ENCODE data around the gene KLHDC9.

The KLHDC9 gene

GRCh38 chr1:161082996-161083747 is 15.0 kb upstream of the KLHDC9 start:
- Mint-ChIP-seq H3K4me1 (no peaks in the 10 kb centered on the region), H3K9me3 (no peaks in the 10 kb centered on the region), H3K4me3 (no peak overlapping the region), H3K36me3 (no peaks in the 10 kb centered on the region), H3K27me3 (peaks cover 3% of the 10 kb centered on the region), H3K27ac (no peak overlapping the region)
- no peak for DNase-seq (ENCODE audit: low spot score in 2 of 2)
- ATAC-seq (ENCODE audit: low read depth) = no peak

DNA sequence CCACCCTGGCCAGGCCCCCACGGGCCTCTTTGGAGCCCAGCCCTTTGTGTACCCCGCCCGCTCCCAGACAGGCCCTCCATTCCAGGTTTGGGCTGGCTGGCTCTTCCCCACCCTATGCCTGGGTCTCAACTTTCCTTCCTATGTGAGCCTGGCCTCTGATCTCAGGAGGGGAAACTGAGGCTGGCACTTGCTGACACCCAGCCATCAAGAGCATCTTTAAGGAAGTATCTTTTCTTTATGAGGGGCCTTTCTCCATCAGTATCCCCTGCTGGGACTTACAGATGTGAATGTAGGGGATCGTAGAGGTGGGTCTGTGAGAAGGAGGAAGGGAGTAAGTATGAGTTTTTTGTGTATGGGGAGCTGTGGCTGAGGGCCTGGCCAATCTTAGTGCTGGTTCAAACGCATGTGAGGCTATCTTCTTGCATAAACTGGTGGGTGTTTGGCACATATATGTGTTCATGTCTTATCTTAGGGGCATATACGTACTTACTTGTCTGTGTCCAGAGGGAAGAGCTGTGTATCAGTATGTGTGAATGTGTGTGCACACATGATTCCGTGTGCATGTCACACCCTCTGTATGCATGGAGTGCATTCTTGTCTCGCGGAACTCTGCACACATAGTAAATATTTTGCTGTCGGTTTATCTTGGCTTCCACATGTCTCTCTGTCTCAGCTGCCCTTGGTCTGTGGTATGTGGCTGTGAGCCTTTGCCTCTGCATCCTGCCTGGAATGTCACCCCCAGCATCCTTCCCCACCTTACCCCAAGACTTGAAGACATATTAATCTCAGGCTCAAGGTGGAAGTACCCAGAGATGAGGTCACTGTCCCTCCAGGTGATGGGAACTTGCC is 14.2 kb upstream of the KLHDC9 start:
- Mint-ChIP-seq H3K27ac (no peak overlapping the region), H3K4me3 (no peak overlapping the region), H3K27me3 (peaks cover 3% of the 10 kb centered on the region), H3K9me3 (no peaks in the 10 kb centered on the region), H3K4me1 (no peaks in the 10 kb centered on the region), H3K36me3 (no peaks in the 10 kb centered on the region)
- DNase-seq (ENCODE audit: low spot score in 2 of 2) = no peak
- ATAC-seq (ENCODE audit: low read depth) = no peak

- ATAC-seq (ENCODE audit: low read depth) (no peak), DNase-seq (ENCODE audit: low spot score in 2 of 2) (no peak)
- Mint-ChIP-seq H3K27ac (no peak overlapping the region), H3K36me3 (no peaks in the 10 kb centered on the region), H3K4me3 (no peak overlapping the region), H3K27me3 (peaks cover 3% of the 10 kb centered on the region), H3K9me3 (no peaks in the 10 kb centered on the region), H3K4me1 (no peaks in the 10 kb centered on the region)
Observed at GRCh38 chr1:161084597-161084988, 13.6 kb upstream of the KLHDC9 start.

GRCh38 chr1:161085165-161085564 is 13.0 kb upstream of the KLHDC9 start:
- H3K36me3 Mint-ChIP-seq = no peaks in the 10 kb centered on the region
- ATAC-seq (ENCODE audit: low read depth) (no peak), DNase-seq (ENCODE audit: low spot score in 2 of 2) (no peak)
- H3K4me1 Mint-ChIP-seq = no peaks in the 10 kb centered on the region
- no peak overlapping the region for H3K27ac Mint-ChIP-seq
- no peaks in the 10 kb centered on the region for H3K9me3 Mint-ChIP-seq
- H3K27me3 Mint-ChIP-seq = peaks cover 3% of the 10 kb centered on the region
- H3K4me3 Mint-ChIP-seq = no peak overlapping the region

DNA sequence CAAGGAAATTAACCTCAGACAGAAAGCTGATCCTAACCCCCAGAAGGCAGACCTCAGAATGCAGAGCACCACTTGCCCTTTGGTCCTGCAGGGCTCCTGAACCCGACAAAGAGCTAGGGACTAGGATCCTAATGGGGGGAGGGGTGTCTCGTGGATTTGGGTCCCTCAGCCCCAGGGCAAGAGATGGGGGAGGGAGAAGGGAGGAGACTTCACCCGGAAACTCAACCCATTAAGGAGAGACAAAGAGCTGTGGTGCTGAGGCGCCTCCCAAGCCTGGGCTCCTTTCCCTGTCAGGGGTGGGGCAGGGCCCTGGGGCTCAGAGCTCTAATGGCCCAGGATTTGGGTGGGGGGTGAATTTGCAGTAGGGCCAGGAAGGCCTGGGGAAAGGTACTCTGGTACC is 11.7 kb upstream of the KLHDC9 start:
- Mint-ChIP-seq H3K4me1 (no peaks in the 10 kb centered on the region), H3K4me3 (no peak overlapping the region), H3K36me3 (no peaks in the 10 kb centered on the region), H3K27me3 (no peaks in the 10 kb centered on the region), H3K9me3 (no peaks in the 10 kb centered on the region), H3K27ac (no peak overlapping the region)
- DNase-seq (ENCODE audit: low spot score in 2 of 2) = no peak
- no peak for ATAC-seq (ENCODE audit: low read depth)

DNA sequence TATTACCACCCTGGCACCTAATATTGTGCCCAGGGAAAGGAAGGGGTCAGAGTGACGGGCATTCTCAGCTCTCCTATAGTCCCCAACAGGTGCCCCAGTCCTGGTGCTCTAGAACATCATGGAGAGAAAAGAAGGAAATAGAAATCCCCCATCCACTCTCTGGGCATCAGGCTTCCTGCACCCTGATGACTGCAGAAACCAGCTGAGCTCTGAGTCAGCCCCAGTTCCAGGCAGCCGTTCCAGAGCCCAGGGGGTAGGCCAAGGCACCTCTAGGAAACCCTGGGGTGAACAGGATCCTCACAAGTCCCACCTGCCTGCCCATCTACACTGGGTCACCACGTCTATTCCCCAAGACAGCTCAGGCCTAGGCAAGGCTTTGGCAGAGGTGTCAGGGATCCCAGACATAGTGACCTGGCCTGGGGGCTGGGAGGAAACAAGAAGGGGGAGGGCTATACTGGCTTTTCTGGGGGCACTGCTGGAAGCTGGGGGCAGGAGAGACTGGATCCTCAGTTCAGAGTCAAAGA is 9.5 kb upstream of the KLHDC9 start:
- Mint-ChIP-seq H3K4me1 (no peaks in the 10 kb centered on the region), H3K27ac (no peak overlapping the region), H3K4me3 (no peak overlapping the region)

DNA sequence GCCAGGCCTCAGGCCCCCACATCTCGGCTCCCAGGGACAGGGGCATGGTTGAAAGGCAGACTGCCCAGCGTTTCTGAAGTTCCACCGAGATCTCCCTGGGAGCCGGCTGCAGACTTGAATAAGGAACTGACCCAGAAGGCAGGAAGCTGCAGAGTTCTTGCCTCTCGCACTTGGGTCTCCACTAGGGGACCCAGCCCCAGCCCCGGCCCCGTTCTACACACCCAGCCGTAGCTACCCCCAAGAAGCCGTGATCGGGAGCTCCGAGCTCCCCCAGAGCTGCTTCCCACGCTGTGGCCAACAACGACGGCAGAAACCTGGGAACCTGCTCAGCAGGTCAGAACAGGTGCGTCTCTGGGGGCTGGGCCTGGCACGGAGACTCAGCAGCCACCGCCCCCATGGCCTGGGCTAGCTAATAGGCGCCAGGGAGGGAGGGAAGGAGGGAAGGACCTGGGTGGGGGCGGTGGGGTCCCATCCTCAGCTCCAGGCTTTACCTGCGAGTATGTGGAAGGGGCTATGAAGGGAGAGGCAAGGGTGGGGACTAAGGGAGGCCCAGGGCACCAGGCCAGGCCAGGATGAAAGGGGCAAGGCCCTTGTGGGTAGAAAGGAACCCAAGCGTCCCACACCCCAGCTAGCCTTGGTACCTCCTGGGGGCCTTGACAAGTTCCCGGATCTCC is 8.8 kb upstream of the KLHDC9 start, which contains the start of gene NECTIN4:
Gene NECTIN4, minus strand, starts transcription at position 308 of the 674 bp plus-strand sequence. Its CDS starts 262 bp downstream, at position 46.
- Mint-ChIP-seq H3K9me3 (no peaks in the 10 kb centered on the region), H3K4me3 (no peak within 1 kb of the TSS), H3K27me3 (no peaks in the 10 kb centered on the region), H3K27ac (no peak within 1 kb of the TSS), H3K4me1 (no peaks in the 10 kb centered on the region), H3K36me3 (no peaks in the 10 kb centered on the region)
- DNase-seq (ENCODE audit: low spot score in 2 of 2) (no peak), ATAC-seq (ENCODE audit: low read depth) (no peak)

More for the DNA sequence above, 9.5 kb upstream of the KLHDC9 start:
- Mint-ChIP-seq H3K27me3 (no peaks in the 10 kb centered on the region), H3K36me3 (no peaks in the 10 kb centered on the region), H3K9me3 (no peaks in the 10 kb centered on the region)
- DNase-seq (ENCODE audit: low spot score in 2 of 2) (no peak), ATAC-seq (ENCODE audit: low read depth) (no peak)

DNA sequence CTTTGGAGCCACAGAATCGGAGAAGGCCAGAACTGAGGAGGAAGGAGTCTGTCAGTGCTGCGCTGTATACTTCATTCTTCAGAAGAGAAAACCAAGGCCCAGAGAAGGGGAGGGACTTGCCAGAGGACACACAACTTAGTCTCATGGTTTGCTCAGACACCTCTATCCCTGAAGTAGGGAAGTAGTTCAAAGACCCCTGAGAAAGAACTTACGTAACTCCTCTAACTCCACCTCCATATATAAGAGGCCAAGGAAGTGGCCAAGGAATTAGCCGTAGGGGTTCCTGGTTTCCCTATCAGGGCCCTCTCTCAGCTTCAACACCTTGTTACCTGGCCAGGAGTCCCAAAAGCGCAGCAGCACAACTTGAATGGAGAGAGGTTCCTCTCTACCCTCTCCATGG is 8.2 kb upstream of the KLHDC9 start:
- DNase-seq (ENCODE audit: low spot score in 2 of 2) (no peak), ATAC-seq (ENCODE audit: low read depth) (no peak)
- Mint-ChIP-seq H3K9me3 (no peaks in the 10 kb centered on the region), H3K4me1 (no peaks in the 10 kb centered on the region), H3K27ac (no peak overlapping the region), H3K27me3 (no peaks in the 10 kb centered on the region), H3K4me3 (no peak overlapping the region), H3K36me3 (no peaks in the 10 kb centered on the region)

DNA sequence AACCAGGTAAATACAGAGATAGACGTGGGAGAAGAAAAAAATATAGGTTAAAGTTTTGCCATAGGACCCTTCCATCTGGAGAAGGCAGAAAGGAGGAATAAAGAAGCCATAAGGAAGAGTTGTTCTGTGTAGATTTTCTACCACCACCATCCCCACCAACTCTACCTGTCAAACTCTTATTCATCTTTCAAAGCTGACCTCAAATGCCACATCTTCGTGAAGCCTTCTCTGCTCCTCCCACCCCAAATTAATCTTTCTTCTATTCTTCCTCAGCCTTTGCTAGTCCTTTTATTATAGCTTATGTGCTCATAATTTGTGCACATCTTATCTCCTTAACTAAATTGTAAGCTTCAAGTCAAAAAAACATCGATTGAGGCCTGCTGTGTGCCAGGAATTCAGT is 7.5 kb upstream of the KLHDC9 start:
- Mint-ChIP-seq H3K4me1 (peaks cover 2% of the 10 kb centered on the region), H3K4me3 (no peak overlapping the region), H3K36me3 (no peaks in the 10 kb centered on the region), H3K27me3 (no peaks in the 10 kb centered on the region), H3K27ac (no peak overlapping the region), H3K9me3 (no peaks in the 10 kb centered on the region)
- no peak for ATAC-seq (ENCODE audit: low read depth)
- DNase-seq (ENCODE audit: low spot score in 2 of 2) = no peak

DNA sequence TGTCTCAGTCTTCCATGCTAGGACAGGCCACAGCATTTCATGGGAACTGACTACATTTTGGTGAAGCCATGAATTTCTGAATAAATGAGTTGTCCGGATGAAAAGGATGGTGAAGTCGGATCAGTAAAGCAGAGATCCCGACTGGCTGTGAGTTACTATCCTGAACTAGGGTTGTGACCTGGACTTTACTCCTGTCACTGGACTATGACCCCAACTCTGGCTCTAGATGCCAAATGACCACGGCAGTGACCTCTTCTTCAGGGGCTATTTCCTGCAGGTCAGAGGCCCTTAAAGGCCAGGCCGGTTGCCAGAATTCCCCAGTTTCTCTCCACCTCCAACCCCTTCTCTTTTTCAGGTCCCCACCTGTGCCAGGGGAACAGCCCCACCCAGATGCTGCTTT is 7.1 kb upstream of the KLHDC9 start:
- ATAC-seq (ENCODE audit: low read depth) = no peak
- no peaks in the 10 kb centered on the region for H3K9me3 Mint-ChIP-seq
- H3K36me3 Mint-ChIP-seq = no peaks in the 10 kb centered on the region
- no peak overlapping the region for H3K4me3 Mint-ChIP-seq
- H3K4me1 Mint-ChIP-seq = peaks cover 5% of the 10 kb centered on the region
- H3K27ac Mint-ChIP-seq = no peak overlapping the region
- no peaks in the 10 kb centered on the region for H3K27me3 Mint-ChIP-seq
- DNase-seq (ENCODE audit: low spot score in 2 of 2) = no peak

- H3K4me1 Mint-ChIP-seq = peaks cover 12% of the 10 kb centered on the region
- ATAC-seq (ENCODE audit: low read depth) = no peak
- no peaks in the 10 kb centered on the region for H3K36me3 Mint-ChIP-seq
- H3K27me3 Mint-ChIP-seq = no peaks in the 10 kb centered on the region
- no peak for DNase-seq (ENCODE audit: low spot score in 2 of 2)
- H3K27ac Mint-ChIP-seq = no peak overlapping the region
- H3K4me3 Mint-ChIP-seq = no peak overlapping the region
- H3K9me3 Mint-ChIP-seq = no peaks in the 10 kb centered on the region
Observed at GRCh38 chr1:161091796-161092507, 6.2 kb upstream of the KLHDC9 start.

GRCh38 chr1:161092621-161093028 is 5.5 kb upstream of the KLHDC9 start:
- Mint-ChIP-seq H3K4me3 (no peak overlapping the region), H3K9me3 (no peaks in the 10 kb centered on the region), H3K27me3 (no peaks in the 10 kb centered on the region), H3K4me1 (peaks cover 19% of the 10 kb centered on the region), H3K36me3 (no peaks in the 10 kb centered on the region), H3K27ac (no peak overlapping the region)
- DNase-seq (ENCODE audit: low spot score in 2 of 2) (no peak), ATAC-seq (ENCODE audit: low read depth) (no peak)

DNA sequence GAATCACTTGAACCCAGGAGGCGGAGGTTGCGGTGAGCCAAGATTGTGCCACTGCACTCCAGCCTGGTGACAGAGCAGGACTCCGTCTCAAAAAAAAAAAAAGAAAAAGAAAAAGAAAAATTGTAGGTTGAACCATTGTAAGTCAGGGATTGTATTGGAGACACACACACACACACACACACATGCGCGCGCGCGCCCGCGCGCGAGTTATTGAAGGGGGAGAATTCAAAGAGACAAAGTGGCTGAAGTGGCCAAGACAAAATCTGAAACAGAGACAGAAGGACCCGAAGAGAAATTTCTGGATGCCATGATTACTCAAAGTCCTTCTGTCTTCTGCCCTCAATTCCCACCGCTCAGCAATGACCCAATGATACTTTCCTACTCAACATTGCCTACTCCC is 3.7 kb upstream of the KLHDC9 start:
- H3K36me3 Mint-ChIP-seq = no peaks in the 10 kb centered on the region
- no peaks in the 10 kb centered on the region for H3K27me3 Mint-ChIP-seq
- DNase-seq (ENCODE audit: low spot score in 2 of 2) (no peak), ATAC-seq (ENCODE audit: low read depth) (no peak)
- H3K27ac Mint-ChIP-seq = no peak overlapping the region
- no peak overlapping the region for H3K4me3 Mint-ChIP-seq
- peaks cover 29% of the 10 kb centered on the region for H3K4me1 Mint-ChIP-seq
- no peaks in the 10 kb centered on the region for H3K9me3 Mint-ChIP-seq

Measured in memory B cell (primary cell).